ENCODE measurements around the gene TOB1. TPM values are rescaled to one million over a fixed set of nuclear protein-coding genes. Genes with fewer than 3 reads are reported as not detected.

The TOB1 gene
- total RNA-seq, 2 donors from 2014 or later, result 19.8 to 24.3 TPM

GRCh38 chr17:50832864-50833381 is 33.2 kb downstream of the TOB1 start:
- DNase-seq (ENCODE audit: low spot score) (no peak), ATAC-seq (ENCODE audit: insufficient number of reproducible peaks, low FRiP score, low read depth) (no peak)
- Histone ChIP-seq H3K27ac (no peak overlapping the region), H3K4me3 (no peak overlapping the region), H3K36me3 (no peaks in the 10 kb centered on the region), H3K4me1 (ENCODE audit: control insufficient read depth in 1 of 2, low read depth in 2 of 2) (peaks cover 0 to 8% of the 10 kb centered on the region in 2 donors), H3K9me3 (no peaks in the 10 kb centered on the region), H3K27me3 (replicated peaks; ENCODE audit: insufficient read depth) (no peaks in the 10 kb centered on the region)
- TF ChIP-seq, protein P1, sequence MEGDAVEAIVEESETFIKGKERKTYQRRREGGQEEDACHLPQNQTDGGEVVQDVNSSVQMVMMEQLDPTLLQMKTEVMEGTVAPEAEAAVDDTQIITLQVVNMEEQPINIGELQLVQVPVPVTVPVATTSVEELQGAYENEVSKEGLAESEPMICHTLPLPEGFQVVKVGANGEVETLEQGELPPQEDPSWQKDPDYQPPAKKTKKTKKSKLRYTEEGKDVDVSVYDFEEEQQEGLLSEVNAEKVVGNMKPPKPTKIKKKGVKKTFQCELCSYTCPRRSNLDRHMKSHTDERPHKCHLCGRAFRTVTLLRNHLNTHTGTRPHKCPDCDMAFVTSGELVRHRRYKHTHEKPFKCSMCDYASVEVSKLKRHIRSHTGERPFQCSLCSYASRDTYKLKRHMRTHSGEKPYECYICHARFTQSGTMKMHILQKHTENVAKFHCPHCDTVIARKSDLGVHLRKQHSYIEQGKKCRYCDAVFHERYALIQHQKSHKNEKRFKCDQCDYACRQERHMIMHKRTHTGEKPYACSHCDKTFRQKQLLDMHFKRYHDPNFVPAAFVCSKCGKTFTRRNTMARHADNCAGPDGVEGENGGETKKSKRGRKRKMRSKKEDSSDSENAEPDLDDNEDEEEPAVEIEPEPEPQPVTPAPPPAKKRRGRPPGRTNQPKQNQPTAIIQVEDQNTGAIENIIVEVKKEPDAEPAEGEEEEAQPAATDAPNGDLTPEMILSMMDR (IDR thresholded peaks at IDR 0.05), result no peak

- H3K36me3 ChIP-seq, result no peaks in the 10 kb centered on the region
- H3K4me3 ChIP-seq, result no peak overlapping the region
- H3K4me1 ChIP-seq (ENCODE audit: control insufficient read depth in 1 of 2, low read depth in 2 of 2), result peaks cover 0 to 8% of the 10 kb centered on the region in 2 donors
- no peaks in the 10 kb centered on the region for H3K27me3 ChIP-seq (replicated peaks; ENCODE audit: insufficient read depth)
- DNase-seq (ENCODE audit: low spot score) (no peak), ATAC-seq (ENCODE audit: insufficient number of reproducible peaks, low FRiP score, low read depth) (no peak)
- TF ChIP-seq, protein P1 (IDR thresholded peaks at IDR 0.05), result no peak
- no peak overlapping the region for H3K27ac ChIP-seq
- H3K9me3 ChIP-seq, result no peaks in the 10 kb centered on the region
These were observed 33.8 kb downstream of the TOB1 start for GRCh38 chr17:50832267-50832863.

- no peaks in the 10 kb centered on the region for H3K9me3 ChIP-seq
- no peaks in the 10 kb centered on the region for H3K36me3 ChIP-seq
- ATAC-seq (ENCODE audit: insufficient number of reproducible peaks, low FRiP score, low read depth), result no peak
- H3K27me3 ChIP-seq (replicated peaks; ENCODE audit: insufficient read depth), result no peaks in the 10 kb centered on the region
- peaks cover 0 to 8% of the 10 kb centered on the region in 2 donors for H3K4me1 ChIP-seq (ENCODE audit: control insufficient read depth in 1 of 2, low read depth in 2 of 2)
- TF ChIP-seq, protein P1 (IDR thresholded peaks at IDR 0.05), result no peak
- DNase-seq (ENCODE audit: low spot score), result no peak
- no peak overlapping the region for H3K4me3 ChIP-seq
- no peak overlapping the region for H3K27ac ChIP-seq
These were observed 34.7 kb downstream of the TOB1 start for GRCh38 chr17:50831471-50831928.

DNA sequence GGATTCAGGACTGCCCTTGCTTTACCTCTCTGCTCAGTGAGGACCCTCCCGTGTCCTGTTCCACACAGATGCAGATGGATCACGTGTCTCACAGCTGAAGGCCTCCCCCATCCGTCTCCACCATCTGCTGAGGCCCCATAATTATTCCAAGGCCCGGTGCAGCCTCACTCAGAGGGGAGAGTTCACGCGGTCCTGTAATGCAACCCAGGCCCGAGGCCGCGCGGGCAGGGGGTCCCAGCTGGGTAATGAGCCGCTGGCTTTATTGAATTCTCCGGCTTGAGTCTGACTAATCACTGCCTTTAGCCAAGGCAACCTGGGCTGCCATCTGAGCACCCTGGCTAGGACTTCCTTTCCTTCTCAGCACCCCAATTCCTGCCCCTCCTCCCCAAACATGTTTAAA is 35.2 kb downstream of the TOB1 start:
- ATAC-seq (ENCODE audit: insufficient number of reproducible peaks, low FRiP score, low read depth), result no peak
- no peak overlapping the region for H3K27ac ChIP-seq

DNA sequence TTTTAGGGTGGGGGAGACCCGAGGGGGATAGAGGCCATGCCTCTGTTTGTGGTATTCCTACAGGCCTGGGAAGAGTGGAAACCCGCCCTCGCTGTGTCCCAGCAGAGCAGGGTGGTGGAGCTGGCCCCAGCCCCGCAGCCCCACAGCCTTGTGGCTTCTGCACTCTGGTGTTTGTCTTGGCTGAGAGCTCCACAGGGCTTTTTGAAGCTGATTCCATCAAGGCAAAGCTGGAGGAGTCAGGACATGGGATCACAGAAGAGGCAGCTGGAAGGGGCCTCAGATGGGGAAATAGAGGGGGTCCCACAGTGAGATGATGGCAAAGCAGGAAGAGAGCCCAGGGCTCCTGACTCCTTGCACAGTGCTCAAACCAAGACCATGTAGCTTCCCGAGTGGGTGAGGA is 35.8 kb downstream of the TOB1 start:
- Histone ChIP-seq H3K9me3 (no peaks in the 10 kb centered on the region), H3K27ac (no peak overlapping the region), H3K4me3 (no peak overlapping the region), H3K27me3 (replicated peaks; ENCODE audit: insufficient read depth) (no peaks in the 10 kb centered on the region), H3K4me1 (ENCODE audit: control insufficient read depth in 1 of 2, low read depth in 2 of 2) (peaks cover 0 to 8% of the 10 kb centered on the region in 2 donors), H3K36me3 (no peaks in the 10 kb centered on the region)
- ATAC-seq (ENCODE audit: insufficient number of reproducible peaks, low FRiP score, low read depth) (no peak), DNase-seq (ENCODE audit: low spot score) (no peak)
- TF ChIP-seq, protein P1 (IDR thresholded peaks at IDR 0.05), result no peak

More for the DNA sequence above, 35.2 kb downstream of the TOB1 start:
- H3K36me3 ChIP-seq, result no peaks in the 10 kb centered on the region
- no peak overlapping the region for H3K4me3 ChIP-seq
- H3K9me3 ChIP-seq, result no peaks in the 10 kb centered on the region
- TF ChIP-seq, protein P1 (IDR thresholded peaks at IDR 0.05), result no peak
- DNase-seq (ENCODE audit: low spot score), result no peak
- H3K27me3 ChIP-seq (replicated peaks; ENCODE audit: insufficient read depth), result no peaks in the 10 kb centered on the region
- peaks cover 0 to 8% of the 10 kb centered on the region in 2 donors for H3K4me1 ChIP-seq (ENCODE audit: control insufficient read depth in 1 of 2, low read depth in 2 of 2)
